Measurements from ENCODE around the gene CYP4V2.
"Not testable (repeated sequence)": the region's sequence is repeated elsewhere in the genome, so short reads cannot be mapped to it uniquely, and the experiment has no call there.

The CYP4V2 gene

GRCh38 chr4:186234367-186234766 lies 43.0 kb downstream of the CYP4V2 start:
- H3K9me3 Mint-ChIP-seq, result no peaks in the 10 kb centered on the region
- DNase-seq, result no peak
- H3K36me3 Mint-ChIP-seq (ENCODE audit: low read depth), result peaks cover 3% of the 10 kb centered on the region
- H3K27ac Mint-ChIP-seq, result no peak overlapping the region
- H3K4me1 Mint-ChIP-seq (ENCODE audit: low read depth), result no peaks in the 10 kb centered on the region
- no peaks in the 10 kb centered on the region for H3K27me3 Mint-ChIP-seq
- no peak overlapping the region for H3K4me3 Mint-ChIP-seq

GRCh38 chr4:186236126-186236525 lies 44.8 kb downstream of the CYP4V2 start:
- Mint-ChIP-seq H3K36me3 (ENCODE audit: low read depth) (peaks cover 3% of the 10 kb centered on the region), H3K4me3 (no peak overlapping the region), H3K9me3 (no peaks in the 10 kb centered on the region), H3K27ac (no peak overlapping the region), H3K4me1 (ENCODE audit: low read depth) (no peaks in the 10 kb centered on the region), H3K27me3 (no peaks in the 10 kb centered on the region)
- no peak for DNase-seq

GRCh38 chr4:186240452-186240847 lies 49.1 kb downstream of the CYP4V2 start:
- no peaks in the 10 kb centered on the region for H3K27me3 Mint-ChIP-seq
- H3K9me3 Mint-ChIP-seq, result peaks cover 1% of the 10 kb centered on the region
- no peaks in the 10 kb centered on the region for H3K4me1 Mint-ChIP-seq (ENCODE audit: low read depth)
- no peak overlapping the region for H3K4me3 Mint-ChIP-seq
- no peaks in the 10 kb centered on the region for H3K36me3 Mint-ChIP-seq (ENCODE audit: low read depth)
- no peak overlapping the region for H3K27ac Mint-ChIP-seq
- DNase-seq, result no peak

- no peaks in the 10 kb centered on the region for H3K4me1 Mint-ChIP-seq (ENCODE audit: low read depth)
- H3K36me3 Mint-ChIP-seq (ENCODE audit: low read depth), result no peaks in the 10 kb centered on the region
- no peak overlapping the region for H3K27ac Mint-ChIP-seq
- no peak overlapping the region for H3K4me3 Mint-ChIP-seq
- DNase-seq, result no peak
- no peaks in the 10 kb centered on the region for H3K27me3 Mint-ChIP-seq
- H3K9me3 Mint-ChIP-seq, result peaks cover 5% of the 10 kb centered on the region
Observed at GRCh38 chr4:186240848-186241491, 49.6 kb downstream of the CYP4V2 start.

- H3K4me1 Mint-ChIP-seq (ENCODE audit: low read depth), result no peaks in the 10 kb centered on the region
- peaks cover 7% of the 10 kb centered on the region for H3K9me3 Mint-ChIP-seq
- no peaks in the 10 kb centered on the region for H3K36me3 Mint-ChIP-seq (ENCODE audit: low read depth)
- no peak overlapping the region for H3K4me3 Mint-ChIP-seq
- no peaks in the 10 kb centered on the region for H3K27me3 Mint-ChIP-seq
- H3K27ac Mint-ChIP-seq, result no peak overlapping the region
- no peak for DNase-seq
Observed at GRCh38 chr4:186241616-186242015, 50.2 kb downstream of the CYP4V2 start.

GRCh38 chr4:186242031-186242430 lies 50.7 kb downstream of the CYP4V2 start:
- not testable (repeated sequence) for H3K27ac Mint-ChIP-seq; DNase-seq; H3K4me1 Mint-ChIP-seq (ENCODE audit: low read depth); H3K36me3 Mint-ChIP-seq (ENCODE audit: low read depth); H3K9me3 Mint-ChIP-seq; H3K4me3 Mint-ChIP-seq; H3K27me3 Mint-ChIP-seq

GRCh38 chr4:186243331-186243730 lies 52.0 kb downstream of the CYP4V2 start:
- H3K27ac Mint-ChIP-seq, result no peak overlapping the region
- no peaks in the 10 kb centered on the region for H3K27me3 Mint-ChIP-seq
- no peaks in the 10 kb centered on the region for H3K36me3 Mint-ChIP-seq (ENCODE audit: low read depth)
- H3K4me1 Mint-ChIP-seq (ENCODE audit: low read depth), result no peaks in the 10 kb centered on the region
- no peak overlapping the region for H3K4me3 Mint-ChIP-seq
- peaks cover 7% of the 10 kb centered on the region for H3K9me3 Mint-ChIP-seq
- DNase-seq, result no peak

GRCh38 chr4:186244835-186245234 lies 53.5 kb downstream of the CYP4V2 start:
- Mint-ChIP-seq H3K4me1 (ENCODE audit: low read depth) (no peaks in the 10 kb centered on the region), H3K27me3 (no peaks in the 10 kb centered on the region), H3K27ac (no peak overlapping the region), H3K9me3 (peaks cover 7% of the 10 kb centered on the region), H3K4me3 (no peak overlapping the region), H3K36me3 (ENCODE audit: low read depth) (no peaks in the 10 kb centered on the region)
- DNase-seq, result no peak

GRCh38 chr4:186247062-186247752 lies 55.8 kb downstream of the CYP4V2 start:
- H3K27ac Mint-ChIP-seq; H3K27me3 Mint-ChIP-seq; H3K4me1 Mint-ChIP-seq (ENCODE audit: low read depth); H3K4me3 Mint-ChIP-seq; DNase-seq; H3K9me3 Mint-ChIP-seq; H3K36me3 Mint-ChIP-seq (ENCODE audit: low read depth): not testable (repeated sequence)

GRCh38 chr4:186248643-186249042 lies 57.3 kb downstream of the CYP4V2 start:
- no peaks in the 10 kb centered on the region for H3K27me3 Mint-ChIP-seq
- H3K4me1 Mint-ChIP-seq (ENCODE audit: low read depth), result no peaks in the 10 kb centered on the region
- no peak overlapping the region for H3K4me3 Mint-ChIP-seq

GRCh38 chr4:186249785-186250754 lies 58.7 kb downstream of the CYP4V2 start:
- Mint-ChIP-seq H3K27ac (no peak overlapping the region), H3K4me3 (no peak overlapping the region), H3K36me3 (ENCODE audit: low read depth) (peaks cover 10% of the 10 kb centered on the region), H3K9me3 (peaks cover 7% of the 10 kb centered on the region), H3K27me3 (no peaks in the 10 kb centered on the region), H3K4me1 (ENCODE audit: low read depth) (no peaks in the 10 kb centered on the region)
- DNase-seq, result no peak

More at GRCh38 chr4:186248643-186249042, 57.3 kb downstream of the CYP4V2 start:
- no peak for DNase-seq
- peaks cover 7% of the 10 kb centered on the region for H3K9me3 Mint-ChIP-seq
- H3K27ac Mint-ChIP-seq, result no peak overlapping the region
- peaks cover 10% of the 10 kb centered on the region for H3K36me3 Mint-ChIP-seq (ENCODE audit: low read depth)

- H3K27me3 Mint-ChIP-seq, result no peaks in the 10 kb centered on the region
- peaks cover 10% of the 10 kb centered on the region for H3K36me3 Mint-ChIP-seq (ENCODE audit: low read depth)
- no peak overlapping the region for H3K27ac Mint-ChIP-seq
- H3K4me1 Mint-ChIP-seq (ENCODE audit: low read depth), result no peaks in the 10 kb centered on the region
- no peak for DNase-seq
- no peak overlapping the region for H3K4me3 Mint-ChIP-seq
- peaks cover 4% of the 10 kb centered on the region for H3K9me3 Mint-ChIP-seq
Observed at GRCh38 chr4:186250760-186251159, 59.4 kb downstream of the CYP4V2 start.

- no peak overlapping the region for H3K4me3 Mint-ChIP-seq
- H3K27ac Mint-ChIP-seq, result no peak overlapping the region
- H3K9me3 Mint-ChIP-seq, result no peaks in the 10 kb centered on the region
- peaks cover 10% of the 10 kb centered on the region for H3K36me3 Mint-ChIP-seq (ENCODE audit: low read depth)
- no peak for DNase-seq
- H3K27me3 Mint-ChIP-seq, result no peaks in the 10 kb centered on the region
- no peaks in the 10 kb centered on the region for H3K4me1 Mint-ChIP-seq (ENCODE audit: low read depth)
Observed at GRCh38 chr4:186255122-186255521, 63.8 kb downstream of the CYP4V2 start.

- no peaks in the 10 kb centered on the region for H3K36me3 Mint-ChIP-seq (ENCODE audit: low read depth)
- H3K27ac Mint-ChIP-seq, result no peak overlapping the region
- H3K4me1 Mint-ChIP-seq (ENCODE audit: low read depth), result no peaks in the 10 kb centered on the region
- no peaks in the 10 kb centered on the region for H3K9me3 Mint-ChIP-seq
- no peak for DNase-seq
- H3K27me3 Mint-ChIP-seq, result peaks cover 5% of the 10 kb centered on the region
- no peak overlapping the region for H3K4me3 Mint-ChIP-seq
Observed at GRCh38 chr4:186258216-186258811, 66.9 kb downstream of the CYP4V2 start.
